ENCODE measurements around the gene MYO1D.

DNA sequence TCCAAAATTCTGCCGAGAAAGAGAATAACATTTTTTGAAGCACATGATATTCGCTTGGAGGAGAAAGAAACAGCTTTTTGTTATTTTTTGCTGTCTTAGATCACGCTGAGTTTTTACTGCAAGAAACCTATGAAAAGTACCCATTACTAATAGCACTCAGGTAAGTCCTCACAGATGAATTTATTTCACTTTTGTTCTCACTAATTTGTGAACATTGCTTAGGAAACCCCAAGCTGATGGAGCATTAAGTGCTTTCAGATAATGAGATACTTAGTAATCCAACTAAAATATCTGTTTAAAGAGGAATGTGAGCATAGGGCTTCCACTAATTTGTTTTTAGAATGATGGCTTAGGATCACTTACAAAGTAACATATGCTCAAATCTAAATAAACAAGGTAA is 45.7 kb downstream of the MYO1D start:
- TF ChIP-seq EZH2phosphoT487 (IDR thresholded peaks at IDR 0.05; ENCODE audit: borderline replicate concordance, low read depth, low read length): no peak
- TF ChIP-seq, protein P1, sequence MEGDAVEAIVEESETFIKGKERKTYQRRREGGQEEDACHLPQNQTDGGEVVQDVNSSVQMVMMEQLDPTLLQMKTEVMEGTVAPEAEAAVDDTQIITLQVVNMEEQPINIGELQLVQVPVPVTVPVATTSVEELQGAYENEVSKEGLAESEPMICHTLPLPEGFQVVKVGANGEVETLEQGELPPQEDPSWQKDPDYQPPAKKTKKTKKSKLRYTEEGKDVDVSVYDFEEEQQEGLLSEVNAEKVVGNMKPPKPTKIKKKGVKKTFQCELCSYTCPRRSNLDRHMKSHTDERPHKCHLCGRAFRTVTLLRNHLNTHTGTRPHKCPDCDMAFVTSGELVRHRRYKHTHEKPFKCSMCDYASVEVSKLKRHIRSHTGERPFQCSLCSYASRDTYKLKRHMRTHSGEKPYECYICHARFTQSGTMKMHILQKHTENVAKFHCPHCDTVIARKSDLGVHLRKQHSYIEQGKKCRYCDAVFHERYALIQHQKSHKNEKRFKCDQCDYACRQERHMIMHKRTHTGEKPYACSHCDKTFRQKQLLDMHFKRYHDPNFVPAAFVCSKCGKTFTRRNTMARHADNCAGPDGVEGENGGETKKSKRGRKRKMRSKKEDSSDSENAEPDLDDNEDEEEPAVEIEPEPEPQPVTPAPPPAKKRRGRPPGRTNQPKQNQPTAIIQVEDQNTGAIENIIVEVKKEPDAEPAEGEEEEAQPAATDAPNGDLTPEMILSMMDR (conservative IDR thresholded peaks at IDR 0.05; ENCODE audit: low read length): no peak
